AML-193 (cell line): ENCODE results near the gene TGFB2.
A peak's percentile ranks its signal among the peaks of the same experiment; 100 is the strongest.

Experiments used
- DNase-seq, 2 experiments: peaks; one replicate each; lab custom pipeline; 2025; lab: John Stamatoyannopoulos, UW

The TGFB2 gene

GRCh38 chr1:218336328-218336727, 8.8 kb upstream of the TGFB2 start:
- DNase-seq = no peak

GRCh38 chr1:218339267-218339831, 5.8 kb upstream of the TGFB2 start:
- DNase-seq = peak; percentile 45 to 47

- DNase-seq = no peak
Measured at GRCh38 chr1:218341325-218341724, 3.8 kb upstream of the TGFB2 start.

GRCh38 chr1:218342091-218342490, 3.0 kb upstream of the TGFB2 start:
- no peak for DNase-seq

GRCh38 chr1:218345673-218346390, 696 bp downstream of the TGFB2 start:
- DNase-seq = peak; percentile 40 to 53

DNA sequence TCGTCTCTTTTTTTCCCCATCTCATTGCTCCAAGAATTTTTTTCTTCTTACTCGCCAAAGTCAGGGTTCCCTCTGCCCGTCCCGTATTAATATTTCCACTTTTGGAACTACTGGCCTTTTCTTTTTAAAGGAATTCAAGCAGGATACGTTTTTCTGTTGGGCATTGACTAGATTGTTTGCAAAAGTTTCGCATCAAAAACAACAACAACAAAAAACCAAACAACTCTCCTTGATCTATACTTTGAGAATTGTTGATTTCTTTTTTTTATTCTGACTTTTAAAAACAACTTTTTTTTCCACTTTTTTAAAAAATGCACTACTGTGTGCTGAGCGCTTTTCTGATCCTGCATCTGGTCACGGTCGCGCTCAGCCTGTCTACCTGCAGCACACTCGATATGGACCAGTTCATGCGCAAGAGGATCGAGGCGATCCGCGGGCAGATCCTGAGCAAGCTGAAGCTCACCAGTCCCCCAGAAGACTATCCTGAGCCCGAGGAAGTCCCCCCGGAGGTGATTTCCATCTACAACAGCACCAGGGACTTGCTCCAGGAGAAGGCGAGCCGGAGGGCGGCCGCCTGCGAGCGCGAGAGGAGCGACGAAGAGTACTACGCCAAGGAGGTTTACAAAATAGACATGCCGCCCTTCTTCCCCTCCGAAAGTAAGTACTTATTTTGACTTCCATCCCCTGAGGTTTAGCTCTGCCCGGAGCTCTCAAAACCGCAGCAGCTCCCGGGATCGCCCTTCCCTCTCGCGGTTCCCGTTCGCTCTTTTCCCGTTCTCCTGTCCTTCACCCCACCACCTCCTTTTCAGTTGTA, 1.5 kb downstream of the TGFB2 start:
- DNase-seq = no peak

GRCh38 chr1:218347336-218347722, 2.2 kb downstream of the TGFB2 start:
- DNase-seq = no peak

GRCh38 chr1:218347723-218348627, 2.8 kb downstream of the TGFB2 start:
- DNase-seq = no peak

- DNase-seq = no peak
Measured at GRCh38 chr1:218348628-218349071, 3.5 kb downstream of the TGFB2 start.

DNA sequence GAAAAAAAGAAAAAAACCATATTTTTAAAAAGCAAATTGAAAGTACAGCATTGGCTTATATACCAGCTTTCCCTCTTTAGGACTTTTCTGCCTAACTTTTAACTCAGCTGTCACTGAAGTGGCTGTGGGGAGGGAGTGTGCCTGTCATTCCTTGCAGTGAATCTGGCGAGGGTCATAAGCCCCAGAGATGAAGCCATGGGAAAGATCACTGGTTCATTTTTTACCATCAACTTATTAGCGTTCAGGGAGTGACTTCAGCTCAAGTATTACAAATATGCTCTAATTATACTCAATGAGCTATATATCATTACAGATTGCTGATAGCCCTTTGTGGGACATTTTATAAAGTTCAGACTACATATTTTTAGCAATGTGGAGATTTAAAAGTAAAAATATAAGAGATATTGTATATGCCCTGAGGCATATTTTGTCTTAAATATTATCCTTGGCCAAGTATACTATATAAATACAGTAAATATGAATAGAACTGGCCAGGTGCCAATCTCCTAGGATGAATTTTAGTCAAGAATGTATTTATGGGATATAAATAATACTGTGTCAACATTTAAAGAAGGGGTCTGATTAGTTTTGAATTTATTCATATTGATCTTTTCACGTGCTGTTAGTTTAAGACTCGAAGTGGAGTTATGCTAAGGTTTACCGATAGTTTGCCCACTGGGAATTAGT, 4.4 kb downstream of the TGFB2 start:
- no peak for DNase-seq

DNA sequence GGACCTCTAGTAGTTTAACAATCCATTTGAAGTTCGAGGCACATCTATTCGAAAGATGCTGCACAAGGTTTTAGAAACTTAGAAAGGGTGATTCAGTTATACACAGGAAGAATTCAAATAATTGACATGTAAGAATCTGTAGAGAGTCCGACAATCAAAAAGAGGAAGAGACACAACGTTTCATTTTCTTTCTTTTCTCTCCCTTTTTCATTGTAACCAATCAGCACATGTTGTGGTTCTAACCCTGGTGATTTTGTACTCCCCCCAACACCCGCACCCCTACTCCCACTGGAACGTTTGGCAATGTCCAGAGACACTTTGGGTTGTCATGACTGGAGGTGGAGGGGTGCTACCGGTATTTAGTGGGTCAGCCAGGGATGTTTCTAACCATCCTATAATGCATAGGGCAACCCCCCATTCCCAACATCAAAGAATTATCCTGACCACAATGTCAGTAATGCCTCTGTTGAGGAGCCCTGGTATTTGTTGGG, 4.9 kb downstream of the TGFB2 start:
- DNase-seq = peak; percentile 7 to 14

GRCh38 chr1:218350801-218351266, 5.7 kb downstream of the TGFB2 start:
- DNase-seq = no peak

DNA sequence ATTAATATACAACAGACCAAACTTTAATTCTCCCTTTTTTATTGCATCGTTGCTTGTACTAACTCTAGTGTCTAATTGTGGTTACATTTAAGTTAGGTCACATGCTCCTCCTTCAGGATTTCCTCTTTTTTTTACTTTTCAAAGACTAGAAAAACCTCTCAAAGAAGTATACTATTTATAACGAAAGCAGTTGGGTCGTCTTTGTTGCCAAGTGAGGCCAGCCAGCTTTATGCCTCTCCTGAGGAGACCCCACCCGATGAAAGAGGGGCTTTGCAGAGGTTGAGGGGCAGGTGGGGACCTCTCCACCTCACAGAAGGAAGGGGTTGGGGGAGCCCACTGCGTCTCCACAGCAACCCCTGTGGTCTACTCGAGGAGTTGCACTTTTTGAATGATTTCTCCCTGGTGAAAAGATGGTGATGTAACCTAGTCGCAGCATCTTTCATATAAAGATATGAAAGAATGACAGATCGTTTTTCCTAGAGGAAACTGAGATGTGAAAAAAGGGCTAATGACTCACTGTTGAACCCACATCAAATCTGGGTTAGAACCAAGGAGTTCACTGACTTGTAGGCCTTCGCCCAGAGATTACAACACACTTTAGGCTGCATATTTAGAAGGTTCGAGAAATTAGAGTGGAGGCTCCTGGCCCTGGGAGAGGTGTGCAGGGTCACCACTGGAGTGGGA, 6.4 kb downstream of the TGFB2 start:
- peak; percentile 68 to 75 for DNase-seq

- no peak for DNase-seq
Measured at GRCh38 chr1:218352075-218352438, 6.9 kb downstream of the TGFB2 start.

DNA sequence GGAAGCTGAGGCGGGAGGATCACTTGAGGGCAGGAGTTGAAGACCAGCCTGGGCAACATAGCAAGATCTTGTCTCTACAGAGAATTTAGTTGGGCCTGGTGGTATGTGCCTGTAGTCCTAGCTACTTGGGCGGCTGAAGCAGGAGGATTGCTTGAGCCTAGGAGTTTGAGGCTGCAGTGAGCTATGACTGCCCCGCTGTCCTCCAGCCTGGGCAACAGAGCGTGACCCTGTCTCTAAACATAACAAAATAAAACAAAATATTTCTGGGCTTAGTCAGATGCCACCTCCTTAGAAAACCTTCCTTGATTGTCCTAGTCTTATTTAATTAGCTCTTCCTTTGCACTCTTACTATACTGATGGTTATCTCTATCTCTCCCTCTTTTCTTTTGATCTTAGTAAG, 8.5 kb downstream of the TGFB2 start:
- no peak for DNase-seq

GRCh38 chr1:218355278-218355677, 10.1 kb downstream of the TGFB2 start:
- DNase-seq = no peak

DNA sequence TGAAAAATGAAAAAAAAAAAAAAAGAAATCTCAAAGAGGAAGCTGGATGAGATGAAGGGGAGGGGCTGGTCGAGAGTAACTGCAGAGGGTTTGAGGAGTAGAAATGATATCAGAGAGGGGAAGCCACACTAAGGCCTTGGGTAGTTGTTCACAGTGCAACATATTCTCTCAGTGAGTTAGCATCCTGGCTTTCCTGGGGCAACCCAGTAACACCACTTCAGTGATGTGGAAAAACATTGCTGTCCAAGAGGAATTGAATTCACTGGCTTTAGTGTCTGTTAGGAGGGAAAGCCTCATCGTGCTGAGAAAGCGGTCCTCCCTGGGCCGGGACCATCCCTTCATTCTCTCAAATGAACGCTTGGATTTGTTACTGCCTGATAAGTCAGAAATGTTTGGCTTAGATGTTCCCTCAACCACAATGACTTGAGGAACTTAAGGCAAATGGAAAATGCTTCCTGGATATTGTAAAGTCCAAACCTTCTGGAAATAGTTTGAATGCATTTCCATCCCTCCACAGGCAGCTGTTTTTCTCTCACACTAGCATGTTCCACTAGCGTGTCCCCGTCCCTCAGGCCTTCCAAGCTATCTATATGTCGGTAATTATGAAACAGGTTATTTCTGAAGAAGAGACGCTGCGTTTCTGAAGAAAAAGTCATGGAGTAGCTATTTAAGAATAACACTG, 12.2 kb downstream of the TGFB2 start:
- DNase-seq = peak; percentile 36 to 41

DNA sequence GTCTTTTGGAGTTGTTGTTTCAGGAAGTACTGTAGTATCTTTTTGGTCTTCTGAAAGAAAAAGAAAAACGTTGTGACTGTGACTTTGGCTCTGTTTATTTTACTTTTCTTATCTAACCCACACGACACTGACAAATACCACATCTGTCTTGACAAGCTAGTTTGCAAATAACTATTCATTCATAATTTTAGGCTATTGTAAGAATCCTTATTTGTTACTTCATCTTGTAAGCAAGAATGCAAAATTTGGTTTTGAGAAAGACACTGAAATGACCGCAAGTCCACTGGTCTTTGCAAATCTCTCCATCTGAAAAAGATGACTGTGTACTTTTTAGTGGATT, 12.7 kb downstream of the TGFB2 start:
- no peak for DNase-seq

- DNase-seq = no peak
Measured at GRCh38 chr1:218361298-218362065, 16.3 kb downstream of the TGFB2 start.
